DND-41 (cell line): ENCODE measurements around the gene ACO2.

Experiments used
- ATAC-seq: fragments of 200-7000 bp; cut with Tn5 transposase; 3 replicates; pipeline ENCODE4 v1.9.1; 2021; ENCODE audit warnings: low read depth; ENCODE audit not compliant: insufficient read depth
- DNase-seq: peaks from one replicate; pipeline ENCODE4 v3.0.0-alpha.2; 2020
- H2AFZ ChIP-seq: 2 replicates; pipeline ENCODE4 v1.6.0; 2012; ENCODE audit warnings: low read depth, low read length
- H3K27ac ChIP-seq: 2 replicates; pipeline ENCODE4 v1.5.1; 2012; ENCODE audit warnings: low read length, inconsistent platforms
- H3K27me3 ChIP-seq: fragments of 200-600 bp; sonication (generic); 2 replicates; pipeline ENCODE4 v1.6.0; 2012; ENCODE audit warnings: low read length, mild to moderate bottlenecking, inconsistent platforms; ENCODE audit not compliant: insufficient read depth, poor library complexity
- H3K36me3 ChIP-seq: 2 replicates; pipeline ENCODE4 v1.5.1; 2012; ENCODE audit warnings: low read length, inconsistent platforms; ENCODE audit not compliant: insufficient read depth
- H3K4me1 ChIP-seq: 2 replicates; pipeline ENCODE4 v1.5.1; 2012; ENCODE audit warnings: mild to moderate bottlenecking, low read length; ENCODE audit not compliant: insufficient read depth
- H3K4me2 ChIP-seq: 2 replicates; pipeline ENCODE4 v1.6.0; 2012; ENCODE audit warnings: mild to moderate bottlenecking, moderate library complexity, low read length, inconsistent platforms; ENCODE audit not compliant: insufficient read depth
- H3K4me3 ChIP-seq, 2 experiments: fragments of 200-600 bp in 1 of 2; shearing (Covaris generic) in 1 of 2; 2 replicates each; pipeline ENCODE4 v1.5.1; 2012 to 2016; ENCODE audit warnings: inconsistent platforms in 2 of 2, low read length in 2 of 2, mild to moderate bottlenecking in 2 of 2, low read depth in 1 of 2, moderate library complexity in 1 of 2
- H3K79me2 ChIP-seq: 2 replicates; pipeline ENCODE4 v1.6.0; 2012; ENCODE audit warnings: low read length, inconsistent platforms; ENCODE audit not compliant: insufficient read depth
- H3K9ac ChIP-seq: 2 replicates; pipeline ENCODE4 v1.6.0; 2012; ENCODE audit warnings: low read depth, mild to moderate bottlenecking, inconsistent platforms, low read length, moderate library complexity
- H3K9me3 ChIP-seq: 2 replicates; pipeline ENCODE4 v1.5.1; 2012; ENCODE audit warnings: low read length, moderate library complexity, mild to moderate bottlenecking, inconsistent platforms; ENCODE audit not compliant: insufficient read depth, severe bottlenecking
- H4K20me1 ChIP-seq: 2 replicates; pipeline ENCODE4 v1.6.0; 2012; ENCODE audit warnings: low read length; ENCODE audit not compliant: insufficient read depth
- CTCF ChIP-seq: IDR thresholded peaks from 2 replicates; pipeline ENCODE4 v1.5.1; 2012; ENCODE audit warnings: borderline replicate concordance, low read length, moderate library complexity, mild to moderate bottlenecking; ENCODE audit not compliant: poor library complexity, severe bottlenecking; ENCODE audit errors: extremely low read depth
- EZH2 ChIP-seq: IDR thresholded peaks from 3 replicates; pipeline ENCODE4 v1.6.1; 2012; ENCODE audit warnings: borderline replicate concordance, low read depth, mild to moderate bottlenecking, moderate library complexity, low read length, inconsistent platforms; ENCODE audit not compliant: severe bottlenecking

ACO2 gene

GRCh38 chr22:41528938-41529561 is 60.1 kb downstream of the ACO2 start:
- Histone ChIP-seq H3K27me3 (no peaks in the 10 kb centered on the region), H3K79me2 (peaks cover 9% of the 10 kb centered on the region; the same call in 1 of the 2 replicates), H3K4me1 (no peaks in the 10 kb centered on the region), H3K36me3 (peaks cover 97% of the 10 kb centered on the region), H3K9me3 (no peaks in the 10 kb centered on the region), H2AFZ (no peak overlapping the region), H3K9ac (no peak overlapping the region), H3K4me2 (no peak overlapping the region), H3K27ac (no peak overlapping the region), H3K4me3 (no peak overlapping the region), H4K20me1 (peaks cover 71% of the 10 kb centered on the region)
- ATAC-seq (no peak), DNase-seq (no peak)
- TF ChIP-seq EZH2 (no peak), CTCF (no peak)

- no peaks in the 10 kb centered on the region for H3K4me1 ChIP-seq
- no peak overlapping the region for H3K4me2 ChIP-seq
- ATAC-seq, result no peak
- no peak overlapping the region for H3K4me3 ChIP-seq
- no peaks in the 10 kb centered on the region for H3K27me3 ChIP-seq
- peaks cover 89% of the 10 kb centered on the region for H3K36me3 ChIP-seq
- peaks cover 64% of the 10 kb centered on the region for H4K20me1 ChIP-seq
- no peak overlapping the region for H2AFZ ChIP-seq
- no peak for DNase-seq
- TF ChIP-seq EZH2 (no peak), CTCF (no peak)
- H3K79me2 ChIP-seq, result peaks cover 9% of the 10 kb centered on the region; the same call in 1 of the 2 replicates
- no peak overlapping the region for H3K9ac ChIP-seq
- no peak overlapping the region for H3K27ac ChIP-seq
- H3K9me3 ChIP-seq, result no peaks in the 10 kb centered on the region
Observed at GRCh38 chr22:41530890-41531714, 62.2 kb downstream of the ACO2 start.

GRCh38 chr22:41531715-41532477 is 63.0 kb downstream of the ACO2 start:
- H2AFZ ChIP-seq, result no peak overlapping the region
- H3K4me2 ChIP-seq, result no peak overlapping the region
- H3K9ac ChIP-seq, result no peak overlapping the region
- no peak overlapping the region for H3K4me3 ChIP-seq
- TF ChIP-seq CTCF (no peak), EZH2 (no peak)
- ATAC-seq, result no peak
- no peak overlapping the region for H3K27ac ChIP-seq
- peaks cover 81% of the 10 kb centered on the region for H3K36me3 ChIP-seq
- no peak for DNase-seq
- H3K4me1 ChIP-seq, result no peaks in the 10 kb centered on the region
- H4K20me1 ChIP-seq, result peaks cover 58% of the 10 kb centered on the region
- no peaks in the 10 kb centered on the region for H3K27me3 ChIP-seq
- no peaks in the 10 kb centered on the region for H3K9me3 ChIP-seq
- H3K79me2 ChIP-seq, result peaks cover 9% of the 10 kb centered on the region; the same call in 1 of the 2 replicates
